NCI-H1417 (cell line): Measurements from ENCODE around the gene HOXB4.
A peak's percentile ranks its signal among the peaks of the same experiment; 100 is the strongest.
"Not testable (repeated sequence)": the region's sequence is repeated elsewhere in the genome, so short reads cannot be mapped to it uniquely, and the experiment has no call there.

Experiments
- DNase-seq, 3 experiments: peaks; one replicate each; lab custom pipeline; 2025; lab: John Stamatoyannopoulos, UW

The HOXB4 gene

GRCh38 chr17:48546924-48547807 is 31.0 kb downstream of the HOXB4 start:
- peak; percentile 46 to 94 (median 78) for DNase-seq

GRCh38 chr17:48546137-48546923 is 31.8 kb downstream of the HOXB4 start:
- no peak for DNase-seq

- DNase-seq = no peak
Observed at GRCh38 chr17:48545539-48545938, 32.6 kb downstream of the HOXB4 start.

- DNase-seq = no peak
Observed at GRCh38 chr17:48545022-48545375, 33.2 kb downstream of the HOXB4 start, which contains the start of gene HOXB2. TSS of gene HOXB2 (minus strand) at chr17:48545109. CDS start at chr17:48544911, 198 bp downstream.

- no peak for DNase-seq
Observed at GRCh38 chr17:48544349-48545021, 33.7 kb downstream of the HOXB4 start.

- DNase-seq = no peak
Observed at GRCh38 chr17:48543854-48544348, 34.2 kb downstream of the HOXB4 start.

GRCh38 chr17:48543107-48543853 is 34.9 kb downstream of the HOXB4 start:
- DNase-seq = peak in 2 of 3 experiments; percentile 71 to 74

GRCh38 chr17:48542698-48543106 is 35.4 kb downstream of the HOXB4 start:
- no peak for DNase-seq

- DNase-seq = no peak
Observed at GRCh38 chr17:48542114-48542656, 36.0 kb downstream of the HOXB4 start.

- no peak for DNase-seq
Observed at GRCh38 chr17:48541577-48542113, 36.5 kb downstream of the HOXB4 start.

- DNase-seq = no peak
Observed at GRCh38 chr17:48541036-48541576, 37.0 kb downstream of the HOXB4 start.

- DNase-seq = no peak
Observed at GRCh38 chr17:48540213-48540612, 37.9 kb downstream of the HOXB4 start.

GRCh38 chr17:48539177-48539576 is 39.0 kb downstream of the HOXB4 start:
- no peak for DNase-seq

GRCh38 chr17:48537316-48537715 is 40.8 kb downstream of the HOXB4 start:
- DNase-seq = no peak

- DNase-seq = not testable (repeated sequence)
Observed at GRCh38 chr17:48535793-48536559, 42.2 kb downstream of the HOXB4 start.

- no peak for DNase-seq
Observed at GRCh38 chr17:48532261-48532660, 45.9 kb downstream of the HOXB4 start.

GRCh38 chr17:48530887-48531272 is 47.3 kb downstream of the HOXB4 start, which contains the start of gene HOXB1:
TSS of gene HOXB1 (minus strand) at chr17:48531011. CDS start at chr17:48530904, 107 bp downstream.
- no peak for DNase-seq

GRCh38 chr17:48530208-48530886 is 47.8 kb downstream of the HOXB4 start:
- DNase-seq = no peak

GRCh38 chr17:48529683-48530009 is 48.5 kb downstream of the HOXB4 start:
- no peak for DNase-seq
